CD4-positive, alpha-beta T cell treated with Interleukin-1 beta for 1 hour (primary cell): Measurements from ENCODE around the gene SLC27A1.
A peak's percentile ranks its signal among the peaks of the same experiment; 100 is the strongest.
"Not testable (repeated sequence)": the region's sequence is repeated elsewhere in the genome, so short reads cannot be mapped to it uniquely, and the experiment has no call there.

ENCODE experiments used
- DNase-seq, 2 donors: peaks; one replicate each; pipeline ENCODE4 v3.0.0-alpha.2; 2020 to 2022

Gene SLC27A1

GRCh38 chr19:17540174-17540573 is 69.8 kb downstream of the SLC27A1 start:
- DNase-seq = no peak

- no peak for DNase-seq
Observed at GRCh38 chr19:17541184-17541759, 70.9 kb downstream of the SLC27A1 start.

GRCh38 chr19:17542042-17542441 is 71.7 kb downstream of the SLC27A1 start:
- DNase-seq = no peak

- no peak for DNase-seq
Observed at GRCh38 chr19:17542793-17543582, 72.7 kb downstream of the SLC27A1 start.

- no peak for DNase-seq
Observed at GRCh38 chr19:17543986-17544385, 73.7 kb downstream of the SLC27A1 start.

- DNase-seq = no peak
Observed at GRCh38 chr19:17544418-17544817, 74.1 kb downstream of the SLC27A1 start.

DNA sequence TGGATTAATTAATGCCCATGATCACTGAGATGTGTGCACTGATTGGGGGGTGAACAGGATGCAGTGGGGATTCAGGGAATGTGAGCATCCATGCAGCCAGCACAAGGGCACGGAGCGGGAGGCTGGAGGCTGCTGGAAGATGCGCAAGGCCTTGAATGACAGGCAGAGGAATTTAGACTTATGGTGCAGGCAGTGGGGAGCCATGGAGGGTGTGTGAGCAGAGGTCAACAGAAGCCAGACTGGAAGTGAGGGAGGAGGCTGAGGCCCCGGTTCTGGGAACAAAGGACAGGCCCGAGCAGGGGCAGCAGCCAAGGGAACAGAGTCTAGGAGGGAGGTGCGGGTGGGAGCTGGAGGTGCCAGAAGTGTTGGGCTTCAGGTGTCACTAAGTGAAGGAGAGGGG is 77.8 kb downstream of the SLC27A1 start:
- DNase-seq = no peak

DNA sequence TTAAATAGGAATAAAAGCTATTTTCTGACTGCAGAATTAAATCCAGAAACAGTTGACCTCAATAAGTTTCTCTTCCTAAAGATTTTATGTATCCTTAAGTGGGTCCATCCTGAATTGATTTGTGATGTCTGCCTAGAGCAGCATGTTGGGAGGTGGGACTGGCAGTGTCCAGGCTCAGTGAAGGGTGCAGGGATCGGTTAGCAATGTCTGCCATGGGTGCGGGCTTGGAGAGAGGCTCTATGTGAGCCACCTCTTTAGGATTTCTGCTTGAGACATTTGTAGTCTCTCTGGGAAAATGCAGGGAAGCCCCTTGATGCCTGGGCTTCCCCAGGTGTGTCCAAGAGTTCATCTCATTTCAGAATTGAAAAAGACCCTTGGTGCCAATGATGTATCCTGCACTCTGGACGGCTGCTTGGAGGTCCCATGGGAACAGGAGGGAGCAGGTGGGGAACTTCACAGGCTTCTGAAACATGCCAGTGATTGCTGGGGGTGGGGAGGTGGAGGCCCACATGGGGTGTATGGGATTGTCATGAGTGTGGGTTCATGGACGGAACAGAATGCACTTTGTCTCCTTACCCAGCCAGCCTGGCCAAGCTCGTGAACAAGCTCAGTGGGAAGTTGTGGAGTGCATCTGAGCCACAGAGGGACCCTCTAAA is 78.9 kb downstream of the SLC27A1 start:
- DNase-seq = no peak

DNA sequence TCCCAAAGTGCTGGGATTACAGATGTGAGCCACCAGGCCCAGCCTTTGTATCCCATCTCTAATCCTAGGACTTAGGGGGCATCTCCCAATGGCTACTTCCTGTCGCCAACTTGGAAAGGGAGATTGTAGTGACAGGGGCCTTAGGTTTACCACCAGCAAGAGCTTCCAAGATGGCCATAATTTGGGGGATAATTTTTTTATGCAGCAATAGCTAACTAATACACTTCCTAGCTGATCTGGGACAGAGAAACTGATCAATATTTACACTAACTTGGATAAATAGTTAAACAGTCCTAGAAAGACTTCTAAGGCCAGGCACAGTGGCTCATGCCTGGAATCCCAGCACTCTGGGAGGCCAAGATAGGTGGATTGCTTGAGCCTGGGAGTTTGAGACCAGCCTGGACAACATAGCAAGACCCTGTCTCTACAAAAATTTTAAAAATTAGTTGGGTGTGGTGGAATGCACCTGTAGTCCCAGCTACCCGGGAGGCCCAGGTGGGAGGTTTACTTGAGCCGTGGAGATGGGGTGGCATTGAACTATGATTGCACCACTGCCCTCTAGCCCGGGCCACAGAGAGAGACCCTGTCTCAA is 79.8 kb downstream of the SLC27A1 start:
- DNase-seq = no peak

DNA sequence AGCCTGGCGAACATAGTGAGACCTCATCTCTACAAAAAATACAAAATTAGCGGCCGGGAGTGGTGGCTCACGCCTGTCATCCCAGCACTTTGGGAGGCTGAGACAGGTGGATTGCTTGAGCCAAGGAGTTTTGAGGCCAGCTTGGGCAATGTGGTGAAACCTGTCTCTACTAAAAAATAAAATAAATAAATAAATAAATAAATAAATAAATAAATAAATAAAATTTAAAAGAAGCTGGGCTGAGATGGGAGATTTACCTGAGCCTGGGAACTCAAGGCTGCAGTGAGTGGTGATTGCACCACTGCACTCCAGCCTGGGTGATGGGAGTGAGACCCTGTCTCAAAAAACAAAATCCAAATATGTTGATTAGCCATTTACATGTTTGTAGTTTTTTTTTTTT is 82.4 kb downstream of the SLC27A1 start:
- DNase-seq = not testable (repeated sequence)

DNA sequence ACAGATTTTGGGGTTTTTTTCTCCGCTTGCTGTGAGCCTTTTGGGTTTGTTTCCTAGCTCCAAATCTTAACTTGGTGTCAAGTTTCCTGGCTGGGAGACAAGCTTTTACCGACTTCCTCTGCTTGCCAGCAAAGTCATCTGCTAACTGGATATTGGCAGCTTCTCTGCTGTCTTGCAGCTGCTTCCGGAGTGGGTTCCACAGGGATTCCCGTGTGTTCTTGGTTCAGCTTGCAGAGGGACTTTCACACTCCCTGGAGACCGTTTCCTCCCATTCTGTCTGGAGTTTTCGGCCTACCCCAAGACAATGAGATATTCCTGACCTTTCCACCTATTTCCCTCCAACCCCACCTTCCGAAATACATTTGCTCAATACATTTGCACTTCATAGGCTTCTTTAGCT is 82.9 kb downstream of the SLC27A1 start:
- DNase-seq = no peak

DNA sequence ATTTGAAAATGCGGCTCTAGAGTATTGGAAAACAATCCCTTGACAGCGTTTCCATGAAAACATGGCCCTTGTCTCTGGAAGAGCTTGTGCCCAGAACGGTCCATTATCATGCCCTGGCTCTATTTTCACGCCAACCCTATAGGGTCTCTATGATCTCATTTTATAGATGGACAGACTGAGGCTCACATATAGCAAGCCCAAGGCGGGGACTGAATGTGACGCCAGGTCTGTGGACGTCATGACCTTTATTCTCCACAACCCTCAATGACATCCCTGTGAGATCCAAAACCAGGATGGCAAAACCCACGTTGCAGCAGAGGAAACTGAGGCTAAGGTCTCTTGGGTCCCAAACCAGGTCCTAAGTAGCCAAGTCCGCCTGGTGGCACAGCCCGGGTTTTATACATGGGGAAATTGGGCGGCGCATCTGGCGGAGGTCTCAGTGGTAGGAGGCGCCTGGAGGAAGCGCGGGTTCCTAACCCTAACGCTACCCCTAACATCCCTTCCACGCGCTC is 84.7 kb downstream of the SLC27A1 start:
- DNase-seq = no peak

GRCh38 chr19:17555480-17555928 is 85.2 kb downstream of the SLC27A1 start, which contains the start of gene COLGALT1:
COLGALT1 (plus strand) TSS chr19:17555649; CDS start chr19:17555714, 65 bp downstream.
- DNase-seq = peak; percentile 97
